DMS 273 (cell line): ENCODE results near the gene KRT4.

Experiments used
- DNase-seq: peaks from one replicate; lab custom pipeline; 2025; ENCODE audit not compliant: unreplicated experiment; lab: John Stamatoyannopoulos, UW

The KRT4 gene

GRCh38 chr12:52836491-52837412 is 22.8 kb upstream of the KRT4 start:
- no peak for DNase-seq

GRCh38 chr12:52836042-52836466 is 22.1 kb upstream of the KRT4 start:
- DNase-seq, result no peak

GRCh38 chr12:52835271-52836041 is 21.5 kb upstream of the KRT4 start:
- DNase-seq, result no peak

- DNase-seq, result no peak
Observed at GRCh38 chr12:52834727-52835001, 20.7 kb upstream of the KRT4 start.

GRCh38 chr12:52833922-52834726 is 20.2 kb upstream of the KRT4 start, which contains the start of gene KRT79:
Gene KRT79 (minus strand): TSS chr12:52834311. CDS start chr12:52834260, 51 bp downstream.
- DNase-seq, result no peak

GRCh38 chr12:52832985-52833905 is 19.3 kb upstream of the KRT4 start:
- DNase-seq, result no peak

GRCh38 chr12:52832451-52832850 is 18.5 kb upstream of the KRT4 start:
- DNase-seq, result no peak

- no peak for DNase-seq
Observed at GRCh38 chr12:52831251-52831650, 17.3 kb upstream of the KRT4 start.

- DNase-seq, result no peak
Observed at GRCh38 chr12:52829986-52830770, 16.3 kb upstream of the KRT4 start.

GRCh38 chr12:52828591-52829021 is 14.7 kb upstream of the KRT4 start:
- DNase-seq, result no peak

GRCh38 chr12:52828156-52828555 is 14.2 kb upstream of the KRT4 start:
- no peak for DNase-seq

- DNase-seq, result no peak
Observed at GRCh38 chr12:52827499-52828090, 13.7 kb upstream of the KRT4 start.

- DNase-seq, result no peak
Observed at GRCh38 chr12:52826611-52827498, 12.9 kb upstream of the KRT4 start.

- DNase-seq, result no peak
Observed at GRCh38 chr12:52825961-52826360, 12.0 kb upstream of the KRT4 start.

- no peak for DNase-seq
Observed at GRCh38 chr12:52824741-52825410, 11.0 kb upstream of the KRT4 start.

- DNase-seq, result no peak
Observed at GRCh38 chr12:52823761-52824450, 10.0 kb upstream of the KRT4 start.
